GM21723 (cell line): ENCODE data around the gene GLTP.
"Not testable (repeated sequence)": the region's sequence is repeated elsewhere in the genome, so short reads cannot be mapped to it uniquely, and the experiment has no call there.

Experiments used
- ATAC-seq: cut with Tn5 transposase; IDR thresholded peaks from one replicate; pipeline ENCODE4 v1.9.1; 2021; ENCODE audit warnings: mild to moderate bottlenecking, moderate library complexity; ENCODE audit not compliant: unreplicated experiment

The GLTP gene, protein sequence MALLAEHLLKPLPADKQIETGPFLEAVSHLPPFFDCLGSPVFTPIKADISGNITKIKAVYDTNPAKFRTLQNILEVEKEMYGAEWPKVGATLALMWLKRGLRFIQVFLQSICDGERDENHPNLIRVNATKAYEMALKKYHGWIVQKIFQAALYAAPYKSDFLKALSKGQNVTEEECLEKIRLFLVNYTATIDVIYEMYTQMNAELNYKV

GRCh38 chr12:109880043-109880931, at the start of gene GLTP:
TSS of gene GLTP (minus strand) at chr12:109880541. CDS start at chr12:109880374, 167 bp downstream.
- ATAC-seq, result peak; percentile 89

DNA sequence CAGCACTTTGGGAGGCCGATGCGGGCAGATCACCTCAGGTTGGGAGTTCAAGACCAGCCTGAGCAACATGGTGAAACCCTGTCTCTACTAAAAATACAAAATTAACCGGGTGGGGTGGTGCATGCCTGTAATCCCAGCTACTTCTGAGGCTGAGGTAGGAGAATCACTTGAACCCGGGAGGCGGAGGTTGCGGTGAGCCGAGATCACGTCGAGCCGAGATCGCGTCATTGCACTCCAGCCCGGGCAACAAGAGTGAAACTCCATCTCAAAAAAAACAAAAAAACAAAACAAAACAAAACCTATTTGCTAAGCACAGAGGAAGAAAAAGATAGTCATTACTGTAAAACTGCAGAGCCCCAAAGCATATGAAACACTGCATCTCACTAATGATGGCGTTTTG, 49.0 kb upstream of the GLTP start:
- ATAC-seq, result not testable (repeated sequence)

GRCh38 chr12:109928058-109928656, 47.8 kb upstream of the GLTP start:
- no peak for ATAC-seq

DNA sequence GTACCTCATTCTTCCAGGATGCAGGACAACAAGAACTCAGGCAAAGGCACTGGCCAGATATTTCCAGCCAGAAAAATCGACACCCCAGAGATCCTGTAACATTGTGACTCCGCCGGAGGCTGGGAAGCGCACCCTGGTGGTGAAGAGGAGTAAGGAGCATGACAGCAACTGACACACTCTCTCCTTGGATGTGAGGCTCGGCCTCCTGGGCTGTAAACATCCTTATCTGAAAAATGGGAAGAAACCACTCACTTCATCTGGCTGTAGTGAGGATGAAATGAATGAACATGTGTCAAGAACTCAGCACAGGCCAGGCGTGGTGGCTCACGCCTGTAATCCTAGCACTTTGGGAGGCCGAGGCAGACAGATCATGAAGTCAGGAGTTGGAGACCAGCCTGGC, 47.3 kb upstream of the GLTP start:
- ATAC-seq, result no peak

DNA sequence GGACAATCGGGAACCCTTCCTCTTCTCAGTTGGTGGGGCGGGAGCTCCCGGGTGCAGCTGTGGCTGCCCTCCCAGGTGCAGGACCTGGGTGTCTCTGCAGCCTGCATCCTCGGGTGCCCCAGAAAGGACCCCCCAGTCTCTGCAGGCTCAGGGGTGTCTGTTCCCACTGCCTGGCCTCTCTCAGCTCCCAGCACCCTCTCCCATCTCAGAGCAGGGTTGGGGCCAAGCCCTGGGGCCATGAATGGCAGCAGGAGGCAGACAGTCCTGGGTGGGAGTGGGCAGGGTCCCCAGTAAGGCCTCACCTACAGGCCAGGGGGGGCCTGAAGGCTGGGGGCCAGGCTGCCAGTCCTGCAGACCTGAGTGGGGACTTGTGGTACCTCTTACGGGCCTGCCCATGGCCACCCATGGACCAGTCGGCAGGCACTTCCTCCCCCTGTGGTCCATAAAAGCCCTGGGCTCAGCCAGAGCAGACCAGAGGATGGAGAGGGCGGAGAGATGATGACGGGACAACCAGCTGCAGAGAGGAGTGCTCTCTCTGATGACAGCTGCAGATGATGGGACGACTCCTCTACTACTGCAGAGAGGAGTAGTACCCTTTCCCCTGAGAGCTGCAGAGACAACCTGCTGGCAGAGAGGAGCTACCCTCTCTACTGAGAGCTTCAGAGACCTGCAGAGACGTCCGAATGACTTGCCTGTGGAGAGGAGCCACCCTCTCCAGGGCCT, 46.3 kb upstream of the GLTP start:
- ATAC-seq, result no peak

GRCh38 chr12:109926016-109926415, 45.7 kb upstream of the GLTP start:
- no peak for ATAC-seq

DNA sequence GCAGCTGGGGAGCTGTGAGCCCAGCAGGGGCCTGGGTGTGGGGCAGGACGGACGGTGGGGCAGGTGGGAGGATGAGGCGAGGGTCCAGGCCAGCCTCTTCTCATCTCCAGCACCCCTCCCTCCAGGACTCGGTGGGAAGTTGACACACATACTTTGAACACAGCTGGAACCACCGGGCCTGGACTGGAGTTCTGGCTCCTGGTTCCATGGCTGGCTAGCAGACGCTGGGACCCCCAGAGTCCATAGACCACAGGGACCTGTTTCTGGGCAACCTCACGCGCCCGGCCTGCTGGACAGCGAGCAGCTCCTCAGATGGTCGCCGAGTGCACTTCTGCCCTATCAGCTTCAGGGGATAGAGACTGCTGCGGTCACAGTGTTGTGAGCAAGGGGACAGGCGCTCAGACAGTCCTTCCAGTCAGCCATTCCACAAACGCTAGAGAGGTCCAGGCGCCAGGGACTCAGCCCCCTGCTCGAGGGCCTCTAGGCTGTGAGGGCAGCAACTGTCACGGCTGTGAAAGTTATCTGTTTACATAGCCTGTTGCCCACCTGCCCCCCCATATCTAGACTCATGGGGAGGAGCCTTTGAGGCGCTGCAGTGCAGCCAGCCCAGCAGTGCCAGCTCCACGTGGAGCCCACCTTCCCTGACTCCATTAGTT, 45.0 kb upstream of the GLTP start:
- ATAC-seq, result no peak

DNA sequence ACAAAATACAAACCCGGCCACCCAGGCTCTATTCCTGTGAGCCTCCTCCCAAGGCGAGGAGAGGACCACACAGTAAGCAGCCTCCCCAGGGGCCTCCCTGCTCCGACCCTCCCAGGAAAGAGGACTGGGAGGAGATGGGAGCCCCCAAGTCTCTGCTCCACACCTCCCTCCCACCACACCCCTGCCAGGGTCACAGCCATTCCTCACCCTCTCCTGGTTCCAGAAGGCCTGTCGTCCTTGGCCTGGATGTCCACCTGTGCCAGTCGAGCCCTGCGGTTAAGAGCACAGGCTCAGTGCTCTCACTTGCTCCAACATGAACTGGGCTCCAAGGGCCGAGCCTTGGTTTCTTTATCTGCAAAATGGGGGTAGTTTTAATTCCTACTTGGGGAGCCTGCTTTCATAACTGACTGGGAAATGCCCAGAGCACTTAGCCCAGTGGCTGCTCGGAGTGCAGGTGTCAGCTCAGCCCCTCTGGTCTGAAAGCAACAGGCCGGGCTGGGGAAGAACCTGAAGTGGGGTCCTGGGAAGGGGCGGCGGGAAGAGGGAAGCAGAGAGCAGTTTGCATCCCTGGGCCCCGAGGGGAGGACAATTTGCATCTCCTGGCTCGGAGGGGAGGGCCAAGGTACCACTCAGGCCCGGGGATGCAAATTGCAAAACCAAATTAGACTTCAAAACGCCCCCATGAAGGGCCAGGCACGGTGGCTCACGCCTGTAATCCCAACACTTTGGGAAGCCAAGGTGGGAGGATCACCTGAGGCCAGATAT, 43.3 kb upstream of the GLTP start:
- ATAC-seq, result no peak

- no peak for ATAC-seq
Observed at GRCh38 chr12:109923038-109923437, 42.7 kb upstream of the GLTP start.

DNA sequence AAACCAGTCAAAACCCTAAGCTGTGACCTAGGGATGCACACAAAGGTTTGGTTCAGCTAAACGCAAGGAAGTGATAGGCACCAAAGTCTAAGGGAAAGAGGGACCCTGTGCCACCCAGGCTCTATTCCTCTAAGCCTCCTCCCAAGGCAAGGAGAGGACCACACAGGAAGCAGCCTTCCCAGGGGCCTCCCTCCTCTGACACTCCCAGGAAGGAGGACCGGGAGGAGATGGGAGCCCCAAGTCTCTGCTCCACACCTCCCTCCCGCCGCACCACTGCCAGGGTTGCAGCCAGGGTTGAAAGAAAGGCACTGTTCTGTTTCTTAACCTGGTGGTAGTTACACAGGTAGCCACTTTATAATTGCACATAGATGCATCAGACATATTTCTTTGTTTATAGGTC, 41.6 kb upstream of the GLTP start:
- no peak for ATAC-seq

GRCh38 chr12:109920261-109920780, 40.0 kb upstream of the GLTP start:
- no peak for ATAC-seq

DNA sequence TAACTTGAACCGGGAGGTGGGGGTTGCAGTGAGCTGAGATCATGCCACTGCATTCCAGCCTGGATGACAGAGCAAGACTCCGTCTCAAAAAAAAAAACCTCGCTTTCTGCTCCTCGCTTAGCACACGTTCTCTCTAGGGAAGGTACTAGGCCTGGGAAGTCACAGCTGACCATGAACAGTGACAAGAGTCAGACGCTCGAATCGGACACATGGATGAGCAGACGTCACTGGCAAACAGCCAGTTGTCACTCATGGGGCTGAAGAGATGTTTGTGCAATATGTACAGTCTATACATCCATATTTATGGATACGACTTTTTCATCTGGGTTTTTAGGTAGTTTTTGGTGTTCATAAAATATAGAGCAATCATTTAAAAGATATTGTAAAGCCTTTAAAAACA, 39.1 kb upstream of the GLTP start:
- no peak for ATAC-seq

GRCh38 chr12:109916045-109916444, 35.7 kb upstream of the GLTP start:
- ATAC-seq, result no peak

GRCh38 chr12:109915171-109916040, 35.1 kb upstream of the GLTP start:
- ATAC-seq, result no peak

DNA sequence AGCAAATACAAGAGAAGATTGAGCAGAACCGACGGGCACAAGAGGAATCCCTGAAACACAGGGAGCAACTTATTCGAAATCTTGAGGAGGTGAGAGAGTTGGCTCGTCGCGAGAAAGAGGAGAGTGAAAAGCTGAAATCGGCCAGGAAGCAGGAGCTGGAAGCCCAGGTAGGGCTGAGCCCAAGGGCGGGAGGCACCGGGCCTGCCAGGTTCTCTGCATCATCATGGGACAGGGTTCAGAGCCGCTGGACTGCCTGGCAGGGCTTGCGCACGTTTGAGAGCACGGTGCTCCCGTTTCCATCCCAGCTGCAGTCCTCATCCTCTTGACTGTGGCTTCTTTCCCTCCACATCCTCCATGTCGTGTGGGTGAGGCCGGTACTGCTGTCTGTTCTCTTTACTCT, 34.1 kb upstream of the GLTP start:
- ATAC-seq, result no peak

DNA sequence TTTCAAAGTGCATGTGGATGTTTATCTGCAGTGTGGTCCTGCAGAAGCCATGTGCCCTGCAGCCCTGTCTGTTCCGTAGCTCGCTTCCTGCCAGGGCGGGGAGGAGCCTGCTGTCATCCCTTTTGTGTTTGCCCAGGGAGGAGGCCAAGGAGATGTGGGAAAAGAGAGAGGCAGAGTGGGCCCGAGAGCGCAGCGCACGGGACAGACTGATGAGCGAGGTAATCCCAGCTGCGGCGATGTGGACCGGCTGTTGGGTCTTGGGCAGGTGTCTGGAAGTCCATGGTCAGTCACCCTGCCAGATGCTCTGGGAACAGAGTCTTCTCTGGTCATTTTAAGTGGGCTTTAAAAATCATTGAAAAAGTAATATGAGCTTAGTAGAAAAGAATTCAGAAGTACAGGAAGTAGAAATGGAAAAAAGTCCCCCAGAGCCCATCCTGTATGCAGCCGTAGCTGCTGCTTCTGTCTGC, 32.5 kb upstream of the GLTP start:
- no peak for ATAC-seq

GRCh38 chr12:109910969-109911348, 30.6 kb upstream of the GLTP start:
- no peak for ATAC-seq

- no peak for ATAC-seq
Observed at GRCh38 chr12:109910254-109910968, 30.1 kb upstream of the GLTP start.
